Gastrocnemius medialis (tissue), 4 donors: ENCODE data around the gene NTM.

Experiments used
- CTCF ChIP-seq, 5 experiments: fragments of 450-650 bp in 3 of 5; fragments of 200-600 bp in 2 of 5; sonication (generic) in 2 of 5; IDR thresholded peaks in 4 of 5; conservative IDR thresholded peaks in 1 of 5; 1 replicate in 4 of 5; 2 replicates in 1 of 5; pipeline ENCODE4 v1.5.1; 2016 to 2019; ENCODE audit warnings: antibody characterized with exemption in 5 of 5, mild to moderate bottlenecking in 3 of 5, moderate library complexity in 3 of 5
- POLR2A ChIP-seq, 2 donors: fragments of 450-650 bp; IDR thresholded peaks; one replicate each; pipeline ENCODE4 v1.6.1; 2017; ENCODE audit warnings: antibody characterized with exemption in 2 of 2, mild to moderate bottlenecking in 2 of 2, moderate library complexity in 2 of 2

GRCh38 chr11:132335311-132335710, 964.9 kb downstream of the NTM start:
- no peak for TF ChIP-seq CTCF (IDR thresholded peaks at IDR 0.05 in 4 of 5, conservative IDR thresholded peaks at IDR 0.05 in 1 of 5)
- no peak for TF ChIP-seq POLR2A (IDR thresholded peaks at IDR 0.05)
